ENCODE data around the gene NUBPL. TPM values are rescaled to one million over a fixed set of nuclear protein-coding genes. Genes with fewer than 3 reads are reported as not detected.

NUBPL gene
- total RNA-seq, 1 experiment from 2014 or later: 11.6 TPM

- Mint-ChIP-seq H3K9me3 (peaks cover 7% of the 10 kb centered on the region), H3K4me1 (no peaks in the 10 kb centered on the region), H3K27me3 (ENCODE audit: low read depth) (no peaks in the 10 kb centered on the region), H3K4me3 (no peak overlapping the region), H3K36me3 (no peaks in the 10 kb centered on the region), H3K27ac (no peak overlapping the region)
- POLR2A ChIA-PET: no interaction called here
- DNase-seq (ENCODE audit: low spot score) (no peak), ATAC-seq (no peak)
- CTCF ChIA-PET: no interaction called here
- no peak for TF ChIP-seq GRHL2 (CRISPR knock-in tag; IDR thresholded peaks at IDR 0.05; ENCODE audit: insufficient replicate concordance, severe bottlenecking)
- no peak for TF ChIP-seq ZNF317 (CRISPR knock-in tag; IDR thresholded peaks at IDR 0.05; ENCODE audit: borderline replicate concordance, low read depth)
Measured at GRCh38 chr14:31761325-31761724, 200.1 kb downstream of the NUBPL start.

DNA sequence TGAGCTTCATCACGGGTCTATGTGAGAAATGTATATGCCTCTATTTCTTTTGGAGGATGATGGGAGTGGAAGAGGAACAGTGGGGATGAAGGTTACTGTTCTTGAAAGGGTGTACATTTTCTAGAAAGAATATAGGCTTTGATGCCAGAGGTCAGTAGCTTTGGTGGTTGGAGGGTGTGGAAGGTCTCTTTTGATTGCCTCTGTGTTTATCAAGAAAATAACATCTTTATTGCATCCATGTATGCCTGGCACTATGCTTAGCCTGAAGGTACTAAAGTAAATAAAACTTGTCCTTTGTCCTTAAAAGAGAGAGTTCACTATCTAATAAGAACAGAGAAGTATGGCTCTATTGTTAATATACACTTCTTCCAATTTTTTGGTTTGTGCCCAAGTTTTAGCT is 201.8 kb downstream of the NUBPL start:
- Mint-ChIP-seq H3K27ac (no peak overlapping the region), H3K4me3 (no peak overlapping the region), H3K27me3 (ENCODE audit: low read depth) (no peaks in the 10 kb centered on the region), H3K9me3 (no peaks in the 10 kb centered on the region), H3K36me3 (no peaks in the 10 kb centered on the region), H3K4me1 (no peaks in the 10 kb centered on the region)
- no peak for ATAC-seq
- TF ChIP-seq NR2C2 (CRISPR knock-in tag; IDR thresholded peaks at IDR 0.05): no peak
- no peak for TF ChIP-seq GRHL2 (CRISPR knock-in tag; IDR thresholded peaks at IDR 0.05; ENCODE audit: insufficient replicate concordance, severe bottlenecking)
- TF ChIP-seq ZNF281 (CRISPR knock-in tag; IDR thresholded peaks at IDR 0.05): no peak
- TF ChIP-seq E2F1 (CRISPR knock-in tag; IDR thresholded peaks at IDR 0.05): no peak
- no peak for TF ChIP-seq ZNF512 (CRISPR knock-in tag; IDR thresholded peaks at IDR 0.05; ENCODE audit: borderline replicate concordance)
- no peak for TF ChIP-seq ZNF416 (CRISPR knock-in tag; IDR thresholded peaks at IDR 0.05)
- no peak for TF ChIP-seq CTCF (IDR thresholded peaks at IDR 0.05)
- TF ChIP-seq GABPB1 (CRISPR knock-in tag; IDR thresholded peaks at IDR 0.05): no peak
- TF ChIP-seq, protein P1, sequence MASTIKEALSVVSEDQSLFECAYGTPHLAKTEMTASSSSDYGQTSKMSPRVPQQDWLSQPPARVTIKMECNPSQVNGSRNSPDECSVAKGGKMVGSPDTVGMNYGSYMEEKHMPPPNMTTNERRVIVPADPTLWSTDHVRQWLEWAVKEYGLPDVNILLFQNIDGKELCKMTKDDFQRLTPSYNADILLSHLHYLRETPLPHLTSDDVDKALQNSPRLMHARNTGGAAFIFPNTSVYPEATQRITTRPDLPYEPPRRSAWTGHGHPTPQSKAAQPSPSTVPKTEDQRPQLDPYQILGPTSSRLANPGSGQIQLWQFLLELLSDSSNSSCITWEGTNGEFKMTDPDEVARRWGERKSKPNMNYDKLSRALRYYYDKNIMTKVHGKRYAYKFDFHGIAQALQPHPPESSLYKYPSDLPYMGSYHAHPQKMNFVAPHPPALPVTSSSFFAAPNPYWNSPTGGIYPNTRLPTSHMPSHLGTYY (CRISPR knock-in tag; IDR thresholded peaks at IDR 0.05): no peak
- no peak for TF ChIP-seq ZNF532 (CRISPR knock-in tag; IDR thresholded peaks at IDR 0.05; ENCODE audit: borderline replicate concordance)
- TF ChIP-seq IRF2 (CRISPR knock-in tag; IDR thresholded peaks at IDR 0.05; ENCODE audit: borderline replicate concordance, low read depth): no peak
- POLR2A ChIA-PET: no interaction called here
- no peak for DNase-seq (ENCODE audit: low spot score)
- CTCF ChIA-PET: no interaction called here

Measured in WTC11 (cell line).